GM10266 (cell line): Measurements from ENCODE around the gene TSPO2.
A peak's percentile ranks its signal among the peaks of the same experiment; 100 is the strongest.

Source experiments
- DNase-seq: peaks from one replicate; pipeline ENCODE4 v3.0.0; 2012; ENCODE audit errors: extremely low spot score
- CTCF ChIP-seq: IDR thresholded peaks from 2 replicates; pipeline ENCODE4 v1.5.1; 2012; ENCODE audit warnings: mild to moderate bottlenecking, low read depth; ENCODE audit not compliant: control insufficient read depth, insufficient read depth; ENCODE audit errors: missing control alignments

TSPO2 gene

GRCh38 chr6:41088451-41088850, 46.2 kb downstream of the TSPO2 start:
- no peak for TF ChIP-seq CTCF
- DNase-seq: no peak

GRCh38 chr6:41090841-41091761, 48.8 kb downstream of the TSPO2 start:
- no peak for DNase-seq
- no peak for TF ChIP-seq CTCF

GRCh38 chr6:41092421-41093140, 50.3 kb downstream of the TSPO2 start:
- DNase-seq: peak; percentile 35
- peak; percentile 29 for TF ChIP-seq CTCF

- DNase-seq: no peak
- TF ChIP-seq CTCF: no peak
Measured at GRCh38 chr6:41093729-41094128, 51.5 kb downstream of the TSPO2 start.
